Measurements from ENCODE around the gene PPP2R2C. TPM values are rescaled to one million over a fixed set of nuclear protein-coding genes. Genes with fewer than 3 reads are reported as not detected.
A peak's percentile ranks its signal among the peaks of the same experiment; 100 is the strongest.

The PPP2R2C gene
- total RNA-seq, 1 experiment from 2014 or later, result 8.1 TPM

- no CpG with 5 or more reads among the region's 11 CpGs for WGBS (ENCODE audit: extremely low coverage, insufficient read length, low lambda C conversion rate)
- H3K4me2 ChIP-seq (ENCODE audit: insufficient read depth, insufficient read length, low read length), result no peak overlapping the region
- H3K56ac ChIP-seq (ENCODE audit: insufficient read length, low read depth, low read length), result no peak overlapping the region
- no peak overlapping the region for H2BK20ac ChIP-seq (ENCODE audit: low read depth, low read length, poor library complexity, severe bottlenecking)
- no peak overlapping the region for H3K14ac ChIP-seq (ENCODE audit: insufficient read depth, low read length)
- H3K27ac ChIP-seq (ENCODE audit: insufficient read length, low read depth, low read length), result no peak overlapping the region
- H3K27me3 ChIP-seq (ENCODE audit: insufficient read depth, low read length), result no peaks in the 10 kb centered on the region
- H4K20me1 ChIP-seq (ENCODE audit: control insufficient read depth, insufficient read depth, insufficient read length), result no peaks in the 10 kb centered on the region
- H3K23me2 ChIP-seq (ENCODE audit: insufficient read length, low read depth, low read length, poor library complexity, severe bottlenecking), result no peaks in the 10 kb centered on the region
- Mint-ChIP-seq H3K4me1 (peaks cover 9 to 19% of the 10 kb centered on the region in 2 experiments), H3K4me3 (no peak overlapping the region), H3K9me3 (no peaks in the 10 kb centered on the region), H3K27me3 (ENCODE audit: low read depth) (no peaks in the 10 kb centered on the region; the same call in 1 of the 2 replicates), H3K27ac (peak overlapping the region in 1 of 3 experiments; percentile 7; a peak in 1 of 7 replicates), H3K36me3 (ENCODE audit: insufficient read depth in 1 of 3, low read depth in 3 of 3) (no peaks in the 10 kb centered on the region; a peak in 1 of 7 replicates)
- H4K5ac ChIP-seq (ENCODE audit: insufficient read length, low read depth, low read length), result no peak overlapping the region
- no peaks in the 10 kb centered on the region for H3K79me1 ChIP-seq (ENCODE audit: insufficient read depth, low read depth, low read length, poor library complexity, severe bottlenecking)
- no peak overlapping the region for H2BK15ac ChIP-seq (ENCODE audit: low read depth, low read length)
- H3K4me1 ChIP-seq (ENCODE audit: insufficient read depth, low read length), result no peaks in the 10 kb centered on the region; the same call in 1 of the 2 replicates
- no peak overlapping the region for H3K18ac ChIP-seq (ENCODE audit: insufficient read length, low read depth, low read length)
- no peak overlapping the region for H3K23ac ChIP-seq (ENCODE audit: insufficient read length, low read depth, low read length)
- no peak overlapping the region for H2BK120ac ChIP-seq (ENCODE audit: low read depth, low read length, poor library complexity, severe bottlenecking)
- H3K9ac ChIP-seq (ENCODE audit: extremely low read depth, insufficient read length, low read length), result no peak overlapping the region
- H2AK5ac ChIP-seq (ENCODE audit: insufficient read length, low read length), result no peak overlapping the region
- no peaks in the 10 kb centered on the region for H3K79me2 ChIP-seq (ENCODE audit: insufficient read depth, low read length)
- no peak overlapping the region for H2AFZ ChIP-seq (ENCODE audit: low read length)
- no peak overlapping the region for H3K4ac ChIP-seq (ENCODE audit: low read depth, low read length)
- no peak for DNase-seq
- H4K8ac ChIP-seq (replicated peaks; ENCODE audit: insufficient read length, low read depth, low read length), result no peak overlapping the region
- no peak overlapping the region for H2BK12ac ChIP-seq (ENCODE audit: insufficient read length, low read depth, low read length)
- H3K9me3 ChIP-seq (ENCODE audit: control insufficient read depth, low read depth, low read length), result no peaks in the 10 kb centered on the region
- TF ChIP-seq CTCF (conservative IDR thresholded peaks at IDR 0.05), result no peak
- H4K91ac ChIP-seq (ENCODE audit: insufficient read length, low read depth, low read length), result no peak overlapping the region
- H2BK5ac ChIP-seq (ENCODE audit: insufficient read length, low read length), result no peak overlapping the region
- no peak overlapping the region for H3T11ph ChIP-seq (ENCODE audit: low read length)
Measured at GRCh38 chr4:6394671-6395081, 77.7 kb downstream of the PPP2R2C start.

Measured in H9 (cell line).